GM19023 (cell line): Measurements from ENCODE around the gene WNT7B.

Source experiments
- ATAC-seq: cut with Tn5 transposase; IDR thresholded peaks from one replicate; pipeline ENCODE4 v1.9.1; 2021; ENCODE audit warnings: mild to moderate bottlenecking, moderate library complexity; ENCODE audit not compliant: unreplicated experiment

The WNT7B gene

DNA sequence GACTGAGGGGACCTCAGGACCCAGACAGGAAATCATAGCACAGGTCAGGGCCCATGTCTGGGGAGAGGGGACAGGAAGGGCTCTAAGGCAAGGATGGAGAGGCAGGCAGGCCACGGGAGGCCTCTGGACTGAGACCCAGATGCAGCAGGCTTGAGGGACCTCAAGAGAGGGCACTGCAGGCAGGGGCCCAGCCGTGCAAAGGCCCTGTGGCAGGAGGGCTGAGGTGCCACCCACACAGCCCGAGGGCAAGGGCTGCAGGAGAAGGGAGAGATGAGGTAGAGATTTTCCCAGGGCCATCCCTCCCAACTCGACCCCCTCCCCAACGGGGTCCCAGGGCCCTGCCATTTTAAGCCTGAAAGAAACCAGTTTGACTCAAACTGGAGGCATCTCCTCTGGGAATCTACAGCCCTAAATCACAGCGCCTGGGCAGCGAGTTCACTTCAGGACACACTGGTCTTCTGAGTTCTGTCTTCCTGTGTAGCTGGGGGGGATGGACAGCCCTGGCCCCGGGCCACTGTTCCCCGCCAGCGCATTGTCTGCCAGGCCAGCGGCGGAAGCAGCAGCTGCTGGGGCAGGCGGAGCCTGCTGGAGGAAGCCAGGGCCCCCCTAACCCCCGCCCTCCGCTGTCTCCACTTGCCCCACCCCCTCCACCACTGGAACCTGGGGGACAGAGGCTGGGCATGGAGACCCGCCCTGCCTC, 20.3 kb upstream of the WNT7B start:
- ATAC-seq: no peak

DNA sequence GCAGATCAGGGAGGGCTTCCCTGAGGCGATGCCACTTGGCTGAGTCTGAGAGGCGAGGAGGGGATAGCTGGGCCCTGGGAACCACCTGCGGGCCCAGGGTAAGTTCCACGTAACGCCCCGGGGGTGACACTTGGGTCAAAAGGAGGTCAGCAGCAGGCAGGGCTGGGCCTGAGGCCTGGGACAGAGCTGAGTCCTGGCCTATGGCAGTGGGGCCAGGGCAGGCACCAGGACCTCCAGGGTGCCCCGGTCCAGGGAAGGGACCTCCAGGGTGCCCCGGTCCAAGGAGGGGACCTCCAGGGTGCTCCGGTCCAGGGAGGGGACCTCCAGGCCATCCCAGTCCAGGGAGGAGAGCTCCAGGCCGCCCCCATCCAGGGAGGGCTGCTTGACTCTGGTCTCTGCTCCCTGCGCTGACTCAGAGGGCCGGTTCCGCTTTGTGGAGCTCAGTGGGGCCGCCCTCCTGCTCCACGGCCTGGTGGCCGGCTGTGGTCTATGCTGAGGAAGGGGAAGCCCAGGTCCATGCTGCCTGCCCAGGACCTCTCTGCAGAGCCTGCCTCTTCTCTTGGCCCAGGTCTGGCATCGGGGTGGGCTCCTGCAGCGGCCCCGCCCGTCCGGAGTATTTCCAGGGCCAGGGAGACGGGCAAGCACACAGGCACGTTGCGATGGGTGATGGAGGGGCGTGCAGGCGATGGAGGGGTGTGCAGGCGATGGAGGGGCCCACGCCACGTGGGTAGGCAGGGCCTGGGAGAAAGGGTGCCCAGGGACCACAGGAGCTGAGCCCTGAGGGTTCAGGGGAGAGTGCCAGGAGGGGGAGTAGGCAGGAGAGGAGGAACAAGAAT, 19.5 kb upstream of the WNT7B start:
- ATAC-seq: no peak

DNA sequence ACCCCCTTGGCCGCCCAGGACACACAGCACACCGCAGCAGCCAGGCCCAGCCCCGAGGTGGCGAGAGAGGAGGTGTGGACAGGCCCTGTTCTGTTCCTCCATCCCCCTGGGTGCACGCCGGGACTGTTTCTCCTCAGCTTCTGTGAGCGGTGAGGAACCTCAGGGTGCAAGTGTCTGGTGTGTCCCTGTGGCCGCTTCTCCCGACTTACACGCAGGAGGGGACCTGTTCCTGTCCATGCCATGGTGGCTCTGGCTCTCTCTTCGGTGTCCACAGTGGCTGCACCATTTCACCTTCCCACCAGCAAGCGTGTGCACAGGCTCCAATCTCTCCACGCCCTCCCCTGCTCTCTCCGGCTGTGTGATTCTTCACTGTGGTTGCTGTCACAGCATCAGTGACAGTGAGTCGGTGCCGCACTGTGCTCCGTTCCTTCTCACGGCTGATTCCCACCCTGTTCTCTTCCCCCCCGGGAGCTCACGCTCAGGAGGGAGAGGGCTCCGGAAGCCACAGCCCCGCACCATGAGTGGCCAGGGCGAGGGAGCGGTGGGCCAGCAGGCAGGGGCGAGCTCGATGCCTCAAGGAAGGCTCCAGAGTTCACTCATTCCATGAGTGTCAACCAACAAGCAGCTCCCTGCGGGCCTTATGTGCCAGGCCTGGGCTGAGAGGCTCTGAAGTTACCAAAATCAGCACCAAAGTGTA, 18.6 kb upstream of the WNT7B start:
- no peak for ATAC-seq

DNA sequence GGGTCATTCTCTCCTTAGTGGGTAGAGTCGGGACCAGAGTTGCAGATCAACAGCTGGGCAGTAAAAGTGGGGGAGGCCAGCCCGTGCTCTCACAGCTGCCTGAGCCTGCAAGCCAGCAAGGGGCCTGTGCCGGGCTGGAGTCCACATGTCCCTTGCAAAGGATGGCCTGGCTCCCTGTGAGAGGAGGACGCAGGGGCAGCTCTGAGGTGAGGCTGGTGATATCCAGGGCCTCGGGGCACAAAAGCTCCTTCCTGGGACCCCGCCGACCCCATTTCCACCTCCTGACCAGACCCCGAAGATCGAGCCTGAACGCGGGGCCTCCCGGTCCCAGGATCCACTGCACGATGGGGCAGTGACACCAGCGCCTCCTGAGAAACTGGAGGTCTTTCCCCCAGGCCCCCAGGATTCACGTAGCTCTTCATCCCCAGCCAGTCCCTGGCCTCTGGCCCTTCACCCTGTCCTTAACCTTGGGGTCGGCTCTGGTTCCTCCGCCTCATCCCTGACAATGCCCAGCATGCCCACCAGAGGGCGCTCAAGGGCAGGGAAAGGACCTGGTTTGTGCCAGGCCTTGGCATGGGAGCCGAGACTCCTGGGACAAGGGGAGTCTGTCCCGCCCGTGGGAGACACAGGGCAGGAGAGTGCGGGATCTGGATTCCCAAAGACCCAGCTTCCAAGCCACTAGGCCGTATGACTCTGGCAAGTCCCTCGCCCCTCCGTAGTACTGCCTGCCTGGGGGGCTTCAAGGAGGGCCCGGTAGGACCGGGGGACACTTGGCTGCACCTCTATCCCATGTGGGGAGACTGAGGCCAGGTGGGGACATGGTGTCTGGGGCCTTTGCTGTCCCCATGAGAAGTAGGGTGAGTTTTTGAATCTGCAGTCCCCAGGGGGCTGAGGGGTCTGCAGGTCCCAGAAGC, 17.8 kb upstream of the WNT7B start:
- ATAC-seq: no peak

DNA sequence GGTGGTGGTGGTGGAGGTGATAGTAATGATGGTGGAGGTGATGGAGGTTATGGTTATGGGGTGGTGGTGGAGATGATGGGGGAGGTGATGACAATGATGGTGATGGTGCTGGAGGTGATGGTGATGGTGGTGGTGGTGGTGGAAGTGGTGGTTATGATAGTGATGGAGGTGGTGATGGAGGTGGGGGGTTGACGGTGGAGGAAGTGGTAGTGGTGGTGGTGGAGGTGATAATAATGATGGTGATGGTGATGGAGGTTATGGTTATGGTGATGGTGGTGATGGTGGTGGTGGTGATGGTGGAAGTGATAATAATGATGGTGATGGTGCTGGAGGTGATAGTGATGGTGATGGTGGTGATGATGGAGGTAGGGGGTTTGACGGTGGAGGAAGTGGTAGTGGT, 16.9 kb upstream of the WNT7B start:
- no peak for ATAC-seq

DNA sequence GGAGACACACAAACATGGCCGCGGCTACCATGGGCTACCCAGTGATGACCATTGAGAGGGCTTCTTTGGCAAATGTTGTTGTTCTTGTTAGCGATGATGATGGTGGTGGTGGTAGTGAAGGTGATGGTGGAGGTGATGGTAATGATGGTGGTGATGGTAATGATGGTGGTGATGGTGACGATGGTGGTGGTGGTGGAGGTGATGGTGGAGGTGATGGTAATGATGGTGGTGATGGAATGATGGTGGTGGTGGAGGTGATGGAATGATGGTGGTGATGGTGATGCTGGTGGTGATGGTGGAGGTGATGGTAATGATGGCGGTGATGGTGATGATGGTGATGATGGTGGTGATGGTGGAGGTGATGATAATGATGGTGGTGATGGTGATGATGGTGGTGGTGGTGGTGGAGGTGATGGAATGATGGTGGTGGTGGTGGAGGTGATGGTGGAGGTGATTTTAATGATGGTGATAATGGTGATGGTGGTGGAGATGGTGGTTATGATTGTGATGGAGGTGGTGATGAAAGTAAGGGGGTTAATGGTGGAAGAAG, 16.3 kb upstream of the WNT7B start:
- no peak for ATAC-seq

DNA sequence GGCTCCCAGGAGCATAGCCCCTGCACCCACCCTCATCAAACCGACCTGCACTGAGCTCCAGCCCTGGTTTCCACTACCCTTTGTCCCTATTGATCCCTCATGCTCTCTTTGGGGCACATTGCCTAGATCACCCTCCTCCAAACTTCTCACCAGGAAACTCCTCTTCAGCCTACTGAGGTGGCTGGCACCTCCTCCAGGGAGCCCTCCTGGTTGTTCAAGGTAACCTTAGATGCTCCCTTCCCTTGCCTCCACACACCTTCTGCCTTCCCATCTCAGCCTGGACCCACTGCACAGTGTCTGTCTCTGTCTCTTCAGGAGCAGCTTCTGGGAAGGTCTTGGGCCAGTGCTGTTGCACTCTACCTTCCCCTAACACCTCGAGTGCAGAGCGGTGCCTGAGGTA, 15.8 kb upstream of the WNT7B start:
- no peak for ATAC-seq

DNA sequence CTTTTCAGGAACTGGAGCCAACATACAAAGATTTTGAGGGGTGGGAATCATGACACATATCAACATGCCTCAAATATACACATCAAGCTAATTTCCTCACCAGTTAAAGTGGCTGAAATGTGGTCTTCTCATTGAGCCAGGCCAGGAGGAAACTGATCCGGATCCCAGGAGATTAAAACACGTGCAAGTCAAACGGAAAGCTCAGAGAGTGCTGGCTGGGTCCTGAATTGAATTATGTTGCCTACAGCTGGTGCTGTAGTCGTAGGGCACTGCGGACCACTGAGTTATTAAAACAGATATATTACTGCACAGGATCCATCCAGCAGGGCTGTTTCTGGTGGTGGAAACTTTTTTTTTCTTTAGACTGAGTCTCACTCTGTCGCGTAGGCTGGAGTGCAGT, 14.1 kb upstream of the WNT7B start:
- no peak for ATAC-seq

DNA sequence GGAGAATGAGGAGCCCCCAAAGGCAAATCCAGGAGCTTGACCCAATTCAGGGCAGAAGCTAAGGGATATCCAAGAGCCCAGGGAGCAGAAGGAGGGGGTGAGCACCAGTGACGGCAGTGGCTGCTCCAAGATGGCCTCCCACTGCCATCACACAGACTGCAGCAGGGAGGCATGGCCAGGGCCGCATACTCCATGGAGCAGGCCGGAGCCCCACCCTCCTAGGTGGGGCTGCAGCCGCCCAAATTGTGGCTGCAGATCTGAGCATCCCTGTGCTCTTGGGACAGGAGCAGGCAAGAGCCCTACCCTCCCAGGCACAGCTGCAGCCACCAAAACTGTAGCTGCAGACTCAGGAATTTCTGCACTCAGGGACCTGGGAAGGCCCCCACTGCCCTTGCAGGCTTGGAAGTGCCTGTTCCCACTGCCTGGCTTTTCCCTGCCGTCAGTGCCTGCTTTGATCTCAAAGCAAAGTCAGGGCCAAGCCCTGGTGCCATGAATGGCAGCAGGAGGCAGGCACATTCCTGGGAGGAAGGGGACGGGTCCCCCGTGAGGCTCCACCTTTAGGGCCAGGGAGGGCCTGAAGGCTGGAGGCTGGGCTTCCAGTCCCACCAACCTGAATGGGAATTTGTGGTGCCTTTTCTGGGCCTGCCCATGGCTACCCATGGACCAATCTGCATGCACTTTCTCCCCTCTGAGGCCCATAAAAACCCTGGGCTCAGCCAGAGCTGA, 10.3 kb upstream of the WNT7B start:
- no peak for ATAC-seq

DNA sequence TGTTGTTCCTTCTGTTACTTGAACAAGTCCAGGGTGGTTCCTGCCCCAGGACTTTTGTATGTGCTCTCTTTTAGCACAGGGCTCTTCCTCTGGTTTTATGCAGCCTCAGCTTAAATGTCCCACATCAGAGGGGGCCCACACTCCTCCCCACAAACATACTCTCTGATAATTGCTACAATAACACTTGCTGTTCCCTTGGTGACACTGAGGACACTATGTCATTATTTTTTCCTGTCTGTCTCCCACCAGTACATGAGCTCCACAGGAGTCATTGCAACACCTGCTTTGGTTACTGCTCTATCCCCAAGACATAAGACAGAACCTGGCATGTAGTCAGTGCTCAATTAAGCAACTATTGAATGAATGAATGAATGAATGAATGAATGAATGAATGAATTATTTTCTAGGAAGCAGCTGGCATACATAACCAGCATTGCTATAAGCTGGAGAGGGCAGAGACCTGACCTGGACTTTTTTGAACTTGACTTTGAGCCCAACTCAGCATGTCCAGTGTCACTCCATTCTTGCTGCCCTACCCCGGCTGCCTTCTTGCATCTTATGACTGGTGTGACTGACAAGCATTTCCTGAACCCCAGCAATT, 7.5 kb upstream of the WNT7B start:
- ATAC-seq: no peak

DNA sequence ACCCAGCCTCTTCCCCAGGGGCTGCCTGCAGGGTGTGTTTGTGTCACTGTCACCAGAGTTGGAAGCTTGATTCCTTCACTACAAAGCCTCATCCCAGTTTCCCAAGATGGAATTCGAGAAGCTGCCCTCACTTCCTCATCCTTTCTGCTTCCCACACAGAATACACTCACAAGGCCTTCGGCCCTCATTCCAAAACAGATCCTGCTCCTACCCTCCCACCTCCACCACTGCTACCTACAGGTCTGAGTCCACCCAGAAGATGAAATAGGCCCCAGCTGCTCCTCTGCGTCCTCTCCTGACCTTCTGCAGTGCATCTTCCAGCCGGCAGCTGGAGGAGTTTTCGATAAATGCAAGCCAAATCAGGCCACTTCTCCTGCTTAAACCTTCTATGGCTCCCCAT, 6.8 kb upstream of the WNT7B start:
- ATAC-seq: no peak

DNA sequence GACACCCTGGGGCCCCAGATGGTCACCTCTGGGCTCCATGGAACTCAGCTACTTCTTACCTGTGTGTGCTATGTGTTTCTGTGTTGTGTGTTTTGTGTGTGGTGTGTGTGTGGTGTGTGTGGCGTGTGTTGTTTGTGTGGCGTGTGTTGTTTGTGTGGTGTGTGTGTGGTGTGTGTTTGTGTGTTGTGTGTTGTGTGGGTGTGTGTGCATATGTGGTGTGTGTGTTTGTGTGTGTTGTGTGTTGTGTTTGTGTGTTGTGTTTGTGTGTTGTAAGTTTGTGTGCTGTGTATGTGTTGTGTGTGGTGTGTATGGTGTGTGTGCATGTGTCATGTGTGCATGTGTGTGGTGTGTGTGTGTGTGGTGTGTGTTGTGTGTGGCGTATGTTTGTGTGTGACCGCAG, 3.8 kb upstream of the WNT7B start:
- no peak for ATAC-seq

DNA sequence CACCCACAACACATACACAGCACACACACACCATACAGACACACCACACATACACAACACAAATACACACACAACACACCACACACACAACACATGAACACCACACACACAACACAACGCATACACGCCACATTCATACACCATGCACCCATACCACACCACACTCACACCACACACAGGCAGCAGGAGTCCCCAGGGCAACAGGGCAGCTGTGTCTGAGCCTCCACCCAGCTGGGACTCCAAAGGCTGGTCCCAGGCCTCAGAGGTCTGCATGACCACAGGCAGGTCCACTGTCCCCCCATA, 3.3 kb upstream of the WNT7B start:
- ATAC-seq: no peak

DNA sequence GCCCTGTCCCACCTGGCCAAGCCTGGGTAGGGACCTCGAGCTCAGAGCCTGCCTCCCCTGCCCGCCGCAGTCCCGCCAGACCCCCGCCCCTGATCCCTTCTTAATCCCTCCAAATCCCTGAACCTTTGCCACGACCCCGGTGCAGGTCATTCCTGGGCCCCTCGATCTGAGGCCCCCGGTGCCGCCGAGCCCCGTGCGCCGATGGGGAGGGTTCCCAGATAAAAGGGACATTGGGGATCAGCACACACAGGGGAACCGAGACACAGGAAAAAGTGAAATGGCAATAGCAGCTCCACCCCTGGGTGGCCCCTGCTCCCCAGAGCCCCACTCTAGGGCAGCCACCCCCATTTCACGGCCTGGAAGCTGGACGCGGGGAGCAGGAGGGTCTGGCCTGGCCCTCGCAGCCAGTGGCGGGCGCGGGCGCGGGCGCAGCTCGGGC, 1.3 kb upstream of the WNT7B start:
- no peak for ATAC-seq

DNA sequence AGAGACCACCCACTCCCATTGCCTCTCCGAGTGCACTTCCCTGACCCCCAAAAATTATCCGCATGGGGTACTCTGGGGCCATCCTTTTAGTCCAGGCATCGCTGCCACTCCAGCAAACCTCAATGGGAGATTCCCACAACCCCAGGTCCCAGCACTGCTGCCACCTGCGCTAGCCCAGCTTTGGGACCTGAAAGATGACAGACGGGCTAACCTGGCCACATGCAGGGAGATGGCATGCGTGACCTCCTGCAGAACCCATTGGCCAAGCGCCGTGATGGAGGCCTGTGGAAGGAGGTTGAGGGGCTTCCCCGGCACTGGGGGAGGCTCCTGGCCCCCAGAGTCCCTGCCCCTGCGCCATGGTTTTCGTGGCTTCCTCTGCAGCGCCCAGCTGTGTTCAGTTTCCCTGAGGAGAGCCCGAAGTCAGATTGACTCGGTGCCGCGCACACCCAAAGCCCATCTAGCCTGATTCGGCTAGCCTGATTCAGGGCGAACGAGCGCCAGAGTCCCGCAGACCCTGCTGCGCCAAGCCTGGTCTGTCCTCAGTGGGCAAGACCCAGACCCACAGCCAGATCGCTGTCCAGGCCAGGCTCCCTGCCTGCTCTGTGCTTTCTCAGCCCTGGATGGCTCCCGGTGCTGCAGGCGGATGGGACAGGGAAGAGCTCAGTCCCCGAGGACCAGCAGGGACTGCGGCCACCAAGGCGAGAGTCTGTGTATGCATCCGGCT, 751 bp upstream of the WNT7B start:
- ATAC-seq: no peak

DNA sequence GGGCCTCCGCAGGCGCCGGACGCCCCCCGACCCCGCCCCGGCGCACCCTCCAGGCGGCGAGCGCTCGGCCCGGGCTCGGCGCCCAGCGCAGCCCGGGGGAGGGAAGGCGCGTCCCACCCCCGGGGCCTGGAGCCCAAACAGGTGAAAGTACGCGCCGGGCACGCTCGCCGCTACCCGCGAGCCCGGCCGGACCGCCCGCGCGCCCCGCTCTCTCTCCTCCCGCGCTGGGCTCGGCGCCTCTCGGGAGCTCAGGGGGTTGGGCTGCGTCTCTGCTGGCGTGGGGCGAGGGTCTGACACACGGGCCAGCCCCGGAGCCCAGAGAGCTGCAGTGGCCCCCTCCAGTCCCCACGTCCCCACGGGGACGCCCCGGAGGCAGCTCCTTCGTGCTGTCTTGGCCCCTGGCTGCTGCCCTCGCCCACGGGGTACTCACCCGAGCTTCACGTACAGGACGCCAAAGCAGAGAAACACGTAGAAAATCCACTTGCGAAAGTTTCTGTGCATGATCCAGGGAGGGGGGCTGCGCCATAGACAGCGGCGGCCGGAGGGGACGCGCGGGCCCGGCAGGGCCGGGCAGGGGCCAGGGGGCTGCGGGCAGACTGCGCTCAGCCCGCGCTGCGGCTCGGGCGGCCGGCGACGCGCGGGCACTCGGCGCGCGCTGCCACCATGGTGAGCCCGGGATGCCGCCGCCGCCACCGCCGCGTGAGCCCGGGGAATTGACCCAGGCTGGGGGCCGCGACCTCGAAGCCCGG, 534 bp downstream of the WNT7B start:
- no peak for ATAC-seq

DNA sequence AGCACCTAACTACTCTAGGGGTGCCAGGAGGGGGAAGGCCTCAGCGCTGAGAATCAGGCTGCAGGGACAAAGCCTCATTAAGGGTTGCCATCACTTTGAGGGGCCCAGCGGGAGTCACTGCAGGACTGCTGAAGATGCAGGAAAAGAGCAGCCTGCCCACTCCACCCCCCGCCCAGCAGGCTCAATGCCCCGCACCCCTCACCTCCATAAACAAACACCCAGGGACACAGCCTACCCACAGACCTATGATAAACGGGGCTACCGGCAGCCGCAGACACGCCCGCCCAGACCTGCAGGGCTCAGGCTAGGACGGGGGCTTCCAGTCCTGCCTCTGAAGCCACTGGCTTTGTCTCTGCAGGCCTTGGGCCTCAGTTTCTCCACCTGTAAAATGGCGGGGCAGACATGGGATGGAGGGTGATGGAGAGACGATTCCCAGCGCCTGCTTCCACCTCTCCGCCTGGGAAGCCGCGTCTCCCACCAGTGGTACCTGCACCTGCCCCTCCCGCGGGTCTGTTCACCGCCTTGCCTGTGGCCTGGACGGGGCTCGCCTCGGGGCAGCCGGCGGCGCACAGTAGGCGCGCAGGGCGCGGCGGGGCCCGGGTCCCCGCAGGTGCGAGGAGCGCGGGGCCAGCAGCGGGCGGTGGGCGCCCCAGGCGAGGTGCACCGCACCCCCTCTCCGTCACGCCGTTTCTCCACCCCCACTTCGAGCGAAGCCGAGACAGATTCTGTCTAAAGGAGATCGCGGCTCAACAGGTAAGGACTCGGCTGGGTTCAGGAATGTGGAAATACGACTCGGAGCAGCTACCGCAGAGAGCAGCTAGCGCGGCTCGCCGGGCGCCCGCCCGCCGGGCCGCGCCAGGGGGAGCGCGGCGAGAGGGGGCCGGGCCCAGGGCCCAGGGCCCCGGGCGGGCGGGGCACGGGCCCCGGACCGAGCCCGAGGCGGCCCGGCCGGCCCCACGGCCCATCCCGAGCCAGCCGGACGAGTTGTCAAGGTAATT, 1.5 kb downstream of the WNT7B start:
- ATAC-seq: no peak
